IPS-15b (cell line): ENCODE measurements around the gene TRPM5.

ENCODE experiments used
- H3K27me3 ChIP-seq: one replicate; pipeline ENCODE4 v1.6.1; 2013; ENCODE audit warnings: low read length; ENCODE audit not compliant: control insufficient read depth, insufficient read depth
- H3K36me3 ChIP-seq: one replicate; pipeline ENCODE4 v1.6.1; 2013; ENCODE audit warnings: low read length; ENCODE audit not compliant: control insufficient read depth, insufficient read depth
- H3K4me1 ChIP-seq: one replicate; pipeline ENCODE4 v1.6.1; 2013; ENCODE audit warnings: mild to moderate bottlenecking, low read length; ENCODE audit not compliant: control insufficient read depth, insufficient read depth
- H3K4me3 ChIP-seq: one replicate; pipeline ENCODE4 v1.5.1; 2013; ENCODE audit warnings: low read depth, low read length
- H3K9ac ChIP-seq: one replicate; pipeline ENCODE4 v1.6.1; 2013; ENCODE audit warnings: low read depth, mild to moderate bottlenecking, low read length
- H3K9me3 ChIP-seq: one replicate; pipeline ENCODE4 v1.6.1; 2013; ENCODE audit warnings: mild to moderate bottlenecking, low read length; ENCODE audit not compliant: control insufficient read depth, insufficient read depth

The TRPM5 gene

GRCh38 chr11:2420502-2421225, 23.6 kb downstream of the TRPM5 start:
- Histone ChIP-seq H3K27me3 (no peaks in the 10 kb centered on the region), H3K36me3 (no peaks in the 10 kb centered on the region), H3K9ac (no peak overlapping the region), H3K4me1 (no peaks in the 10 kb centered on the region), H3K4me3 (no peak overlapping the region), H3K9me3 (no peaks in the 10 kb centered on the region)

GRCh38 chr11:2419638-2420501, 24.4 kb downstream of the TRPM5 start:
- no peaks in the 10 kb centered on the region for H3K9me3 ChIP-seq
- no peak overlapping the region for H3K4me3 ChIP-seq
- no peaks in the 10 kb centered on the region for H3K36me3 ChIP-seq
- H3K9ac ChIP-seq, result no peak overlapping the region
- no peaks in the 10 kb centered on the region for H3K27me3 ChIP-seq
- H3K4me1 ChIP-seq, result no peaks in the 10 kb centered on the region

- no peaks in the 10 kb centered on the region for H3K36me3 ChIP-seq
- no peaks in the 10 kb centered on the region for H3K9me3 ChIP-seq
- H3K27me3 ChIP-seq, result no peaks in the 10 kb centered on the region
- no peak overlapping the region for H3K9ac ChIP-seq
- no peak overlapping the region for H3K4me3 ChIP-seq
- H3K4me1 ChIP-seq, result no peaks in the 10 kb centered on the region
Observed at GRCh38 chr11:2418693-2419360, 25.5 kb downstream of the TRPM5 start.

- no peaks in the 10 kb centered on the region for H3K9me3 ChIP-seq
- H3K9ac ChIP-seq, result no peak overlapping the region
- no peaks in the 10 kb centered on the region for H3K36me3 ChIP-seq
- H3K27me3 ChIP-seq, result no peaks in the 10 kb centered on the region
- no peaks in the 10 kb centered on the region for H3K4me1 ChIP-seq
- H3K4me3 ChIP-seq, result no peak overlapping the region
Observed at GRCh38 chr11:2417856-2418692, 26.2 kb downstream of the TRPM5 start.

GRCh38 chr11:2416765-2417164, 27.5 kb downstream of the TRPM5 start:
- Histone ChIP-seq H3K4me3 (no peak overlapping the region), H3K36me3 (no peaks in the 10 kb centered on the region), H3K27me3 (no peaks in the 10 kb centered on the region), H3K9ac (no peak overlapping the region), H3K9me3 (no peaks in the 10 kb centered on the region), H3K4me1 (no peaks in the 10 kb centered on the region)

GRCh38 chr11:2415601-2416380, 28.5 kb downstream of the TRPM5 start:
- Histone ChIP-seq H3K4me3 (no peak overlapping the region), H3K27me3 (no peaks in the 10 kb centered on the region), H3K9me3 (no peaks in the 10 kb centered on the region), H3K4me1 (no peaks in the 10 kb centered on the region), H3K36me3 (no peaks in the 10 kb centered on the region), H3K9ac (no peak overlapping the region)

GRCh38 chr11:2415171-2415570, 29.1 kb downstream of the TRPM5 start:
- Histone ChIP-seq H3K9ac (no peak overlapping the region), H3K9me3 (no peaks in the 10 kb centered on the region), H3K4me3 (no peak overlapping the region), H3K4me1 (no peaks in the 10 kb centered on the region), H3K27me3 (no peaks in the 10 kb centered on the region), H3K36me3 (no peaks in the 10 kb centered on the region)

GRCh38 chr11:2414616-2415015, 29.7 kb downstream of the TRPM5 start:
- Histone ChIP-seq H3K27me3 (no peaks in the 10 kb centered on the region), H3K4me3 (no peak overlapping the region), H3K9ac (no peak overlapping the region), H3K4me1 (no peaks in the 10 kb centered on the region), H3K36me3 (no peaks in the 10 kb centered on the region), H3K9me3 (no peaks in the 10 kb centered on the region)

- no peaks in the 10 kb centered on the region for H3K4me1 ChIP-seq
- H3K36me3 ChIP-seq, result no peaks in the 10 kb centered on the region
- H3K4me3 ChIP-seq, result no peak overlapping the region
Observed at GRCh38 chr11:2413742-2414579, 30.4 kb downstream of the TRPM5 start.

GRCh38 chr11:2412323-2412722, 32.0 kb downstream of the TRPM5 start:
- no peaks in the 10 kb centered on the region for H3K4me1 ChIP-seq
- no peaks in the 10 kb centered on the region for H3K9me3 ChIP-seq
- H3K27me3 ChIP-seq, result no peaks in the 10 kb centered on the region
- H3K9ac ChIP-seq, result no peak overlapping the region
- no peak overlapping the region for H3K4me3 ChIP-seq
- H3K36me3 ChIP-seq, result no peaks in the 10 kb centered on the region

More at GRCh38 chr11:2413742-2414579, 30.4 kb downstream of the TRPM5 start:
- H3K27me3 ChIP-seq, result no peaks in the 10 kb centered on the region
- H3K9ac ChIP-seq, result no peak overlapping the region
- H3K9me3 ChIP-seq, result no peaks in the 10 kb centered on the region
